ENCODE results near the gene SNRPD2.

The SNRPD2 gene

GRCh38 chr19:45676851-45677263 lies 14.9 kb downstream of the SNRPD2 start:
- Histone ChIP-seq H3K79me2 (no peaks in the 10 kb centered on the region), H3K36me3 (ENCODE audit: control insufficient read depth, insufficient read depth, low read length) (no peaks in the 10 kb centered on the region), H3K9me3 (ENCODE audit: control insufficient read depth, low read length) (no peaks in the 10 kb centered on the region), H3K4me2 (ENCODE audit: low read length) (peak overlapping the region; percentile 51), H3K4me3 (ENCODE audit: low read depth, low read length) (no peak overlapping the region), H3K27me3 (ENCODE audit: control insufficient read depth, insufficient read depth, low read length) (no peaks in the 10 kb centered on the region), H3K4me1 (no peaks in the 10 kb centered on the region), H3K27ac (no peak overlapping the region), H3K9ac (no peak overlapping the region), H2AFZ (peak overlapping the region; percentile 81)
- no peak for TF ChIP-seq CTCF (IDR thresholded peaks at IDR 0.05)

- H3K4me2 ChIP-seq (ENCODE audit: low read length), result no peak overlapping the region
- H3K79me2 ChIP-seq, result no peaks in the 10 kb centered on the region
- no peak overlapping the region for H2AFZ ChIP-seq
- H3K4me1 ChIP-seq, result no peaks in the 10 kb centered on the region
- no peak for TF ChIP-seq CTCF (IDR thresholded peaks at IDR 0.05)
- H3K9ac ChIP-seq, result no peak overlapping the region
- no peak overlapping the region for H3K27ac ChIP-seq
- no peaks in the 10 kb centered on the region for H3K27me3 ChIP-seq (ENCODE audit: control insufficient read depth, insufficient read depth, low read length)
- H3K9me3 ChIP-seq (ENCODE audit: control insufficient read depth, low read length), result no peaks in the 10 kb centered on the region
- H3K36me3 ChIP-seq (ENCODE audit: control insufficient read depth, insufficient read depth, low read length), result no peaks in the 10 kb centered on the region
- no peak overlapping the region for H3K4me3 ChIP-seq (ENCODE audit: low read depth, low read length)
Measured at GRCh38 chr19:45674946-45675345, 16.8 kb downstream of the SNRPD2 start.

- Histone ChIP-seq H3K27ac (no peak overlapping the region), H3K27me3 (ENCODE audit: control insufficient read depth, insufficient read depth, low read length) (no peaks in the 10 kb centered on the region), H3K79me2 (no peaks in the 10 kb centered on the region), H3K4me3 (ENCODE audit: low read depth, low read length) (no peak overlapping the region), H2AFZ (no peak overlapping the region), H3K36me3 (ENCODE audit: control insufficient read depth, insufficient read depth, low read length) (no peaks in the 10 kb centered on the region), H3K4me2 (ENCODE audit: low read length) (no peak overlapping the region), H3K9me3 (ENCODE audit: control insufficient read depth, low read length) (no peaks in the 10 kb centered on the region), H3K9ac (no peak overlapping the region), H3K4me1 (peaks cover 3% of the 10 kb centered on the region)
- no peak for TF ChIP-seq CTCF (IDR thresholded peaks at IDR 0.05)
Measured at GRCh38 chr19:45670670-45671453, 20.9 kb downstream of the SNRPD2 start.

GRCh38 chr19:45668342-45668871 lies 23.3 kb downstream of the SNRPD2 start:
- peaks cover 3% of the 10 kb centered on the region for H3K4me1 ChIP-seq
- H3K27ac ChIP-seq, result no peak overlapping the region
- H3K27me3 ChIP-seq (ENCODE audit: control insufficient read depth, insufficient read depth, low read length), result no peaks in the 10 kb centered on the region
- no peak overlapping the region for H3K9ac ChIP-seq
- no peaks in the 10 kb centered on the region for H3K9me3 ChIP-seq (ENCODE audit: control insufficient read depth, low read length)
- peak overlapping the region; percentile 99 for H3K4me2 ChIP-seq (ENCODE audit: low read length)
- H2AFZ ChIP-seq, result peak overlapping the region; percentile 44
- H3K4me3 ChIP-seq (ENCODE audit: low read depth, low read length), result peak overlapping the region; percentile 79
- TF ChIP-seq CTCF (IDR thresholded peaks at IDR 0.05), result no peak
- no peaks in the 10 kb centered on the region for H3K79me2 ChIP-seq
- no peaks in the 10 kb centered on the region for H3K36me3 ChIP-seq (ENCODE audit: control insufficient read depth, insufficient read depth, low read length)
